ENCODE results near the gene SERPINA1.

The SERPINA1 gene

GRCh38 chr14:94383777-94384176, 4.6 kb downstream of the SERPINA1 start:
- Mint-ChIP-seq H3K27ac (no peak overlapping the region), H3K36me3 (no peaks in the 10 kb centered on the region), H3K4me3 (no peak overlapping the region), H3K9me3 (no peaks in the 10 kb centered on the region), H3K4me1 (no peaks in the 10 kb centered on the region), H3K27me3 (peaks cover under 1% of the 10 kb centered on the region)
- ATAC-seq (ENCODE audit: low read depth) (no peak), DNase-seq (ENCODE audit: low spot score in 2 of 2) (no peak)

- no peak overlapping the region for H3K4me3 Mint-ChIP-seq
- no peaks in the 10 kb centered on the region for H3K4me1 Mint-ChIP-seq
- no peaks in the 10 kb centered on the region for H3K36me3 Mint-ChIP-seq
- ATAC-seq (ENCODE audit: low read depth) (no peak), DNase-seq (ENCODE audit: low spot score in 2 of 2) (no peak)
- no peaks in the 10 kb centered on the region for H3K9me3 Mint-ChIP-seq
- no peak overlapping the region for H3K27ac Mint-ChIP-seq
- H3K27me3 Mint-ChIP-seq: peaks cover 3% of the 10 kb centered on the region
Observed at GRCh38 chr14:94382716-94383596, 5.4 kb downstream of the SERPINA1 start.

- DNase-seq (ENCODE audit: low spot score in 2 of 2) (no peak), ATAC-seq (ENCODE audit: low read depth) (no peak)
- no peaks in the 10 kb centered on the region for H3K9me3 Mint-ChIP-seq
- no peak overlapping the region for H3K27ac Mint-ChIP-seq
- no peak overlapping the region for H3K4me3 Mint-ChIP-seq
- peaks cover 5% of the 10 kb centered on the region for H3K27me3 Mint-ChIP-seq
- no peaks in the 10 kb centered on the region for H3K4me1 Mint-ChIP-seq
- no peaks in the 10 kb centered on the region for H3K36me3 Mint-ChIP-seq
Observed at GRCh38 chr14:94382099-94382715, 6.2 kb downstream of the SERPINA1 start.

DNA sequence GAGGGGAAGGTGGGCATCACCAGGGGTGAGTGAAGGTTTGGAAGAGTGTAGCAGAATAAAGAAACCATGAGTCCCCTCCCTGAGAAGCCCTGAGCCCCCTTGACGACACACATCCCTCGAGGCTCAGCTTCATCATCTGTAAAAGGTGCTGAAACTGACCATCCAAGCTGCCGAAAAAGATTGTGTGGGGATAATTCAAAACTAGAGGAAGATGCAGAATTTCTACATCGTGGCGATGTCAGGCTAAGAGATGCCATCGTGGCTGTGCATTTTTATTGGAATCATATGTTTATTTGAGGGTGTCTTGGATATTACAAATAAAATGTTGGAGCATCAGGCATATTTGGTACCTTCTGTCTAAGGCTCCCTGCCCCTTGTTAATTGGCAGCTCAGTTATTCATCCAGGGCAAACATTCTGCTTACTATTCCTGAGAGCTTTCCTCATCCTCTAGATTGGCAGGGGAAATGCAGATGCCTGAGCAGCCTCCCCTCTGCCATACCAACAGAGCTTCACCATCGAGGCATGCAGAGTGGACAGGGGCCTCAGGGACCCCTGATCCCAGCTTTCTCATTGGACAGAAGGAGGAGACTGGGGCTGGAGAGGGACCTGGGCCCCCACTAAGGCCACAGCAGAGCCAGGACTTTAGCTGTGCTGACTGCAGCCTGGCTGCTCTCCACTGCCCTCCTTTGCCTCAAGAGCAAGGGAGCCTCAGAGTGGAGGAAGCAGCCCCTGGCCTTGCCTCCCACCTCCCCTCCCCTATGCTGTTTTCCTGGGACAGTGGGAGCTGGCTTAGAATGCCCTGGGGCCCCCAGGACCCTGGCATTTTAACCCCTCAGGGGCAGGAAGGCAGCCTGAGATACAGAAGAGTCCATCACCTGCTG, 7.0 kb downstream of the SERPINA1 start:
- ATAC-seq (ENCODE audit: low read depth) (no peak), DNase-seq (ENCODE audit: low spot score in 2 of 2) (no peak)
- Mint-ChIP-seq H3K27ac (no peak overlapping the region), H3K36me3 (no peaks in the 10 kb centered on the region), H3K4me1 (no peaks in the 10 kb centered on the region), H3K9me3 (no peaks in the 10 kb centered on the region), H3K27me3 (peaks cover 5% of the 10 kb centered on the region), H3K4me3 (no peak overlapping the region)

DNA sequence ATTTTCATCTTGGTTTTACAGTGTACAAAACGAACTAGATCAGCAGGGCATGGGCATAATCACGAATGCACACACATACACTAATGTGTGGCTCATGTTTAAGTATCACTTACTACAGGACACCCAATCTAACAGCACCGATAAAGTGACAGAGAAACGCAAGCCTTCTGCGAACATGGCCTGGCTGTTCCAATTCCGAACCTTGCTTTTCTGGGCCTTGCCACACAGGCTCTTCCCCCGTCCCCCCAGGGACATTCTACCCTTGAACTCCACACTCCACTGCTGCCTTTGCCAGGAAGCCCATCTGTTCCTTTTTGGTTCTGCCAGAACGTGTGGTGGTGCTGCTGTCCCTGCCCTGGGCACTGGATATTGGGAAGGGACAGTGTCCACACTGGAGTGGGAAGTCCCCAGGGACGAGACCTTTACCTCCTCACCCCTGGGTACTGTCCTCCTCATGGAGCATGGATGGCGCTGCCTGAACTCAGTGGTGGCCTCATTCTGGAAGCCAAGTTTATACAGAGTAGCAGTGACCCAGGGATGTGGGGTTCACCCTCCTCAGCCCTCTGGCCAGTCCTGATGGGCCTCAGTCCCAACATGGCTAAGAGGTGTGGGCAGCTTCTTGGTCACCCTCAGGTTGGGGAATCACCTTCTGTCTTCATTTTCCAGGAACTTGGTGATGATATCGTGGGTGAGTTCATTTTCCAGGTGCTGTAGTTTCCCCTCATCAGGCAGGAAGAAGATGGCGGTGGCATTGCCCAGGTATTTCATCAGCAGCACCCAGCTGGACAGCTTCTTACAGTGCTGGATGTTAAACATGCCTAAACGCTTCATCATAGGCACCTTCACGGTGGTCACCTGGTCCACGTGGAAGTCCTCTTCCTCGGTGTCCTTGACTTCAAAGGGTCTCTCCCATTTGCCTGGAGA, 7.9 kb downstream of the SERPINA1 start:
- no peak for ATAC-seq (ENCODE audit: low read depth)
- Mint-ChIP-seq H3K4me3 (no peak overlapping the region), H3K4me1 (no peaks in the 10 kb centered on the region), H3K36me3 (no peaks in the 10 kb centered on the region), H3K9me3 (no peaks in the 10 kb centered on the region), H3K27me3 (peaks cover 5% of the 10 kb centered on the region), H3K27ac (no peak overlapping the region)
- DNase-seq (ENCODE audit: low spot score in 2 of 2): no peak

- ATAC-seq (ENCODE audit: low read depth): no peak
- Mint-ChIP-seq H3K27ac (no peak overlapping the region), H3K9me3 (no peaks in the 10 kb centered on the region), H3K4me3 (no peak overlapping the region), H3K36me3 (no peaks in the 10 kb centered on the region), H3K27me3 (peaks cover 5% of the 10 kb centered on the region), H3K4me1 (no peaks in the 10 kb centered on the region)
- no peak for DNase-seq (ENCODE audit: low spot score in 2 of 2)
Observed at GRCh38 chr14:94379291-94380224, 8.8 kb downstream of the SERPINA1 start.

DNA sequence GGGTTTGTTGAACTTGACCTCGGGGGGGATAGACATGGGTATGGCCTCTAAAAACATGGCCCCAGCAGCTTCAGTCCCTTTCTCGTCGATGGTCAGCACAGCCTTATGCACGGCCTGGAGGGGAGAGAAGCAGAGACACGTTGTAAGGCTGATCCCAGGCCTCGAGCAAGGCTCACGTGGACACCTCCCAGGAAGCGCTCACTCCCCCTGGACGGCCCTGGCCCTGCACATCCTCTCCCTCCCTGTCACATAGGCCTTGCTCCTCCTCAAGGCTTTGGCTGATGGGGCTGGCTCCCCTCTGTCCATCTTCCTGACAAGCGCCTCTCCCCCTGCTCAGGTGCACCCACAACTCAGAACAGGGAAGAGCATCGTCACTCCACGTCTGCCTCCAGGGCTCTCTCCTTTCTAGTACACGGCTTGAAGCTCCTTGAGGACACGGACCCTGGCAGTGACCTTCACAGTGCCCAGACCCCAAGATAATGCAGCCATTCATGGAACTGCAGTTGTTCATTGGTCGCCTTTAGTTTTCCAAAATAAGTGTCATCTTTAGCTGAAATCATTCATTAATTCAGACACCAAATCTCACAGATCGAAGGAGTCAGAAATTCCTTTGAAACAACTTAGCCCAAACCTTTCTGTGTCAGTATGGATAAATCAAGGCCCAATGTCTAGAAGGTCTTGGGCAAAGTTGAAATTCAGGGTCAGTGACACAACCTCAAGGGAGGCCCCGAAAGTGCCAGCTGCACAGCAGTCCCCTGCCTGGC, 9.7 kb downstream of the SERPINA1 start:
- Mint-ChIP-seq H3K4me3 (no peak overlapping the region), H3K9me3 (no peaks in the 10 kb centered on the region), H3K27ac (no peak overlapping the region), H3K4me1 (no peaks in the 10 kb centered on the region), H3K36me3 (no peaks in the 10 kb centered on the region), H3K27me3 (peaks cover 5% of the 10 kb centered on the region)
- DNase-seq (ENCODE audit: low spot score in 2 of 2) (no peak), ATAC-seq (ENCODE audit: low read depth) (no peak)

- Mint-ChIP-seq H3K36me3 (no peaks in the 10 kb centered on the region), H3K4me1 (no peaks in the 10 kb centered on the region), H3K9me3 (no peaks in the 10 kb centered on the region), H3K27me3 (peaks cover 5% of the 10 kb centered on the region), H3K4me3 (no peak overlapping the region), H3K27ac (no peak overlapping the region)
- ATAC-seq (ENCODE audit: low read depth): no peak
- DNase-seq (ENCODE audit: low spot score in 2 of 2): no peak
Observed at GRCh38 chr14:94377866-94378470, 10.4 kb downstream of the SERPINA1 start.

DNA sequence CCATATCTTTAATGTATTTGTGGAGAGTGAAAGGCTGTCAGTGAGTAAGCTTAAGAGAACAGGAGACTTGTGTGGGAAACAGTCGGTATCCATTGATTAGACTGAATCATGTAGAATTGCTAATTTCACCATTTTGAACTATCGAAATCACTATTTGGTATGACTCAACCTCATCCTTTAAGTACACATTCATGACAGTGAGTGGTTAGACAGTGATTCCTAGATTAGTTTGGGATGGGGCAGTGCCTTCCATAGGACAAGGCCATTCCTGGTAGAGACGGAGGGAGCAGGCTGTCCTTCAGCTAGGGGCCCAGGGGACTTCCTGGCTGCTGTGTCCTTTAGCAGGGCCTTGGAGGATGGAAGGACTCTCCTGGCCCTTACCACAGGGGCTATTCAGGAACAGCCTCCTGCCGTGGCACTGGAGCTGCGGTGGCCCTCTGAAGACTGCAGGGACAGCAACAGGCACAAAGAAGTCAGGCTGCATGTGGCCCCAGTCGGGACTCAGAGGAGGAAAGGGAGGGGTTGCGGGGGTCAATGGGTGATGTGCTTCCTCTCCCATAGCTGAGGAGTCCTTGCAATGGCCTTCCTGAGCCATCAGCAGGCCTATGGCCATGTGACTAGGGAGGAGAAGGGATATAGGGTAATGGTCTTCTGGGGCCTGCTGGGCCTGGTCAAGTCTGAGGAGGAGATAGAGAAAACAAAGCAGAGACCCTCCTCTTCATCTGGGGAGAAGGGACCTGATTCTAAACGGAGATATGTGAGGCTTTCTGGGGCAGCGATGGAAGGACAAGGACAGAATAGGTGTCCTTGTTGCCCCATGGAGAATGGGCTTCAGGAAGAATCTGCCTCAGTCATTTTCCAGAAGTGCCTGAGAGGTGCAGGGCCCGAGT, 11.2 kb downstream of the SERPINA1 start:
- Mint-ChIP-seq H3K36me3 (no peaks in the 10 kb centered on the region), H3K27ac (no peak overlapping the region), H3K4me1 (no peaks in the 10 kb centered on the region), H3K9me3 (no peaks in the 10 kb centered on the region), H3K27me3 (peaks cover 5% of the 10 kb centered on the region), H3K4me3 (no peak overlapping the region)
- no peak for ATAC-seq (ENCODE audit: low read depth)
- no peak for DNase-seq (ENCODE audit: low spot score in 2 of 2)

GRCh38 chr14:94376108-94376975, 12.1 kb downstream of the SERPINA1 start:
- DNase-seq (ENCODE audit: low spot score in 2 of 2) (no peak), ATAC-seq (ENCODE audit: low read depth) (no peak)
- Mint-ChIP-seq H3K36me3 (no peaks in the 10 kb centered on the region), H3K9me3 (no peaks in the 10 kb centered on the region), H3K27me3 (peaks cover 5% of the 10 kb centered on the region), H3K4me3 (no peak overlapping the region), H3K4me1 (no peaks in the 10 kb centered on the region), H3K27ac (no peak overlapping the region)
